GM18909 (cell line): ENCODE results near the gene CFAP210.
"Not testable (repeated sequence)": the region's sequence is repeated elsewhere in the genome, so short reads cannot be mapped to it uniquely, and the experiment has no call there.

Experiments
- ATAC-seq: cut with Tn5 transposase; IDR thresholded peaks from one replicate; pipeline ENCODE4 v1.9.1; 2021; ENCODE audit warnings: mild to moderate bottlenecking; ENCODE audit not compliant: unreplicated experiment, poor library complexity

CFAP210 gene

DNA sequence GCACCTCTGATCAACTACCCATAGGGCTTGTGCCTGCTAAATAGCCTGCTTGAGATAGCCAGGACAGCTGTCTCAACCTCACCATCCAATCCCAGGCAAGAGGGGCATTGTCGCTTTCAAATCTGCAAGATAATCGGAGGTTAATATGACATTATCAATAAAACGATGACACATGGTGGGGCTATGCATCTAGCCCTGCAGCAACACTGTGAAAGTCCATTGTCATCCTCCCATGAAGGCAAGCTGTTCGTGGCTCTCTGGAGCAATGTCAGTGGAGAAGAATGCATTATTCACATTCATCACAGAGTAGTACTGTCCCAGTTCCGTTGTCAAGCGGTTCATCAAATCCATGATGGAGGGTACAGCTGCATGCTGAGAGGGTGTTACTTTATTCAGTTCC lies 20.5 kb upstream of the CFAP210 start:
- ATAC-seq, result no peak

DNA sequence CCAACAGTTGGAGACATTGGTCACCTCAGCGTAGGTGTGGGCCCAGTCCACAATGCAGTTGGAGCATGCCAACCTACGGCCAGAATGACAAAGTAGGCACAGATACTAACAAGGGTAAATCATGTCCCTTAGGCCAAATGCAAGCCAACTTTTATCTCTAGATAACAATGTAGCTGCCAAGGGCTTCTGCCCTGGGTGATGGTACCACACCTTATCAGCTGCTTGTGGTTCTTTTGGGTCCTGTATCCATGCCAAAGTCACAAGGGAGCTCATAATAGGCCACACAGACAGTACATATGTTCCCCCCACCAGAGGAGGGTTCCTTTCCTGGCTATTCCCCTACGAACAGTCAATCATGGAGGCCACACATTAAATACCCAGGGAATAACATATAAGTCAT lies 19.1 kb upstream of the CFAP210 start:
- no peak for ATAC-seq

DNA sequence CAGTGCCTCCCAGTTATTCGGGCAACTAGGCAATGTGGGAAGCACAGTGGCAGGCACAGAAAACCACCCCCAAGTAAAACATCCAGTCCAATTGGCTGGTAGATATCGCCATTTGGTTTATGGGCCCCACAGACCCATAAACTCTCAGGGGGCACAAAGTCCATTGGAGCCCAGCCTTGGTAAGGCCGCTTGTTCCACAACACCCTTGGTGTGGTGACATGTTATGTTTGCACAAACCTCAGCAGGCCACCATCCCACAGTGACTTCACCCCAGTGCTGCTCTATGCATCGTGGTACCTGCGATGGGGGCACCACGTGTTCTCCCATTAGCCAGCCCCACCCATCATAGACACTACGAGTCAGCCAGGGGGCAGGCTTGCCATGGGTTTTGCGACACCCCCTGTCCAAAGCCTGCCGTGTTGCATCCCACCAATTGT lies 18.6 kb upstream of the CFAP210 start:
- no peak for ATAC-seq

DNA sequence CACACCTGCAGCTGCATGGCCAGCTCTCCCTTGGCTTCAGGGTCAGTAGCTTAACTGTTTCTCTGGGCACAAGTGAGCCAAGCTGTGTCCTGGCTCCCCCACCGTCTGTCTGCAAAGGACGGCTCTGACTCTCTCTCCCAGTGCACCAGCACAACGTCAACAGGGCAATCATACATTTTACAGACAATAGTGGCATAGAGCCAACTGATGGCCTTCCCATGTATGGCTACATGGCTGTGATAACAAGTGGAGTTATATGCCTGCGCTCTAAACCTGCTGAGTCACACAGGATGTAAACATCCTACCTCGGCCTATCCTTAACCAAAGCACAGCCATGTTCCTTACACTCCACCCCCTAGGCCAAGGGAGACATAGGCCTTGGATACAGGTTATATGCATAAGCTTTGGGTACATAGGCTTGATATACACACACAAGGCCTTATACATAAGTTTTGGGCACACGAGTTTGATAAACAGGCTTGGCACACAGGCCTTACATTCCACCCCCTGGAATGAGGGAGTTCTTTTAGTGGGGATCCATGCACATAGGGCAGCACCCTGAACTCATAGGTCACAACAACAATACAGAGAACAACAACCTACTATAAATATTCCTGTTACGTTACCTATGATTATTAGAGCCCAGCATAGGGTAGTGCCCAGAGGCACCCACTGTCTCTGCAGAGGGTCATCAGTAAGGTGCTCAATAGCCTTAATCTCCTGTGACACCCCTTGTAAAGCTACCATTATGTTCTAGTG lies 17.7 kb upstream of the CFAP210 start:
- no peak for ATAC-seq

DNA sequence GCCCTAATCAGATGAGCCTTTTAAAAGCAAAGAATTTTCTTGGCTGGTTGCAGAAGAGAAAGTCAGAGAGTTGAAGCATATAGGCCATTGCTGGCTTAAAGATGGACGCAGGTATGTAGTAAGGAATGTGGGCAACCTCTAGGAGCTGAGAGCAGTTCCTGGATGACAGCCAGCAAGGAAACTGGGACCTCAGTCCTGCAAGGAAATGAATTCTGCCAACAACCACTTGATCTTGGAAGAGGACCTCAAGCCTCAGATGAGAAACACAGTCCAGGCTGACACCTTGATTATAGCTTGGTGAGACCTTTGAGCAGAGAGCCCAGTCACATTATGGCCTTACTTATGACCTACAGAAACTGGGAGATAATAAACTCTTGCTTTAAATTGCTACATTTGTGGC lies 15.8 kb upstream of the CFAP210 start:
- ATAC-seq, result no peak

DNA sequence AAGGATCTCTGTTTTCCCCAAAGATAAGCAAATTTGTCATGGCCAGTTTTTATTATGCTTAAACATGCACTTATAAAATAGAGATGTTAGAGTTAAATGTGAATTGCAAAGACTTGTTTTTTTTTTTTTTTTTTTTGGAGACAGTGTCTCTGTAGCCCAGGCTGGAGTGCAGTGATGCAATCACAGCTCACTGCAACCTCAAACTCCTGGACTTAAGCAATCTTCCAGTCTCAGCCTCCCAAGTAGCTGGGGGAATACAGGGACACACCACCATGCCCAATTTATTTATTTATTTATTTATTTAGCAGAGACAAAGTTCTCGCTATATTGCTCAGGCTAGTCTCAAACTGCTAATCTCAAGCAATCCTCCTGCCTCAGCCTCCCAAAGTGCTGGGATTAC lies 15.1 kb upstream of the CFAP210 start:
- ATAC-seq, result no peak

DNA sequence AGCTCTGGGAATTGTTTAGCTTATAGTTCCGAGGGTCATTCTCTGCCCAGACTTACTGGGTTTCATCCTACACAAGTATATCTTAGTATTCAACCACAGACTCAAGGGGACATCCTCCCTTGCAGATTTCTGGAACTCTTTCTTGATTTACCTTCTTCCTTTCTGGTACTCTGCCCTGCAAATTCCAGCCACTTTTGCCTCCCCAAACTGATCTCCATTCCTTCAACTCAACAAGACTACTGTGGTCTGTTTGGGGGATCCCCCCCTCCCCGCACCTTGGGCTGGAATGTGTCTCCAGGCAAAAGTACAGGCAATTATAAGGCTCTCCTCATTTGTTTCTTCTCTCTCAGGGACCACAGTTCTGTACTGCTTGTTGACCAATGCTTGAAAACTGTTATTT lies 13.4 kb upstream of the CFAP210 start:
- ATAC-seq, result no peak

DNA sequence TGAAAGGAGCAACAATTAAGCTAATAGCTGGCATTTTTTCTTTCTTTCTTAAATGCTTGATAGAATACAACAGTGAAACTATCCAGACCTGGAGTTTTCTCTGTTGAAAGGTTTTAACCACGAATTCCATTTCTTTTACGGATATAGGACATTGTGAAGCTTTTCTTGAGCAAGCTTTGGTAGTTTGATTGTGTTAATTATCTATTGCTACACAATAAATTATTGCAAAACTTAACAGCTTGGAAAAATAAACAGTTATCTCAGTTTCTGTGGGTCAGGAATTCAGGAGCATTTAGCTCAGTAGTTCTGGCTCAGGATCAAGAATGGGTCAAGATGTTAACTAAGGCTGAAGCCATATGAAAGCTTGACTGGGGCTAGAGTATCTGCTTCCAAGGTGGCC lies 11.7 kb upstream of the CFAP210 start:
- ATAC-seq, result no peak

DNA sequence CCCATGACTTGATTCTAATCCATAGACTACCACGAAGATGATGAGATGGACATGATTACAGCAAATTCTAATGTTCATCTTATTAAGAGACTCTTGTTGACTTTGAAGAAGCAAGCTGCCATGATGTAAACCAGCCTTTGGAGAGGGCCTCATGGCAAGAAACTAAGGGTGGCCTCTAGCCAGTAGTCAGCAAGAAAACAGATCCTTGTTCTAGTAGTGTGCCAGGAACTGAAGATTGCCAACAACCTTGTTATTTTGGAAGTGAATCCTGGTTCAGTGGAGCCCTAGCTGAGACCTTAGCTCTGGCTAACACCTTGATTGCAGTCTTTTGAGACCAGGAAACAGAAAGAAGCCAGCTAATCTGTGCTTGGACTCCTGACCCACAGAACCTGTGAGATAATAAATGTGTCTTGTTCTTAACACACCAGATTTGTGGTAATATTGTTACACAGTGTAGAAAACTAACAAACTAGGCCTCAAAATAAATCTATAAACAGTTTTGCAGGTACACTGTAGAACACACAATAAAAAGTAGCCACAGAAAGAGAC lies 10.0 kb upstream of the CFAP210 start:
- no peak for ATAC-seq

DNA sequence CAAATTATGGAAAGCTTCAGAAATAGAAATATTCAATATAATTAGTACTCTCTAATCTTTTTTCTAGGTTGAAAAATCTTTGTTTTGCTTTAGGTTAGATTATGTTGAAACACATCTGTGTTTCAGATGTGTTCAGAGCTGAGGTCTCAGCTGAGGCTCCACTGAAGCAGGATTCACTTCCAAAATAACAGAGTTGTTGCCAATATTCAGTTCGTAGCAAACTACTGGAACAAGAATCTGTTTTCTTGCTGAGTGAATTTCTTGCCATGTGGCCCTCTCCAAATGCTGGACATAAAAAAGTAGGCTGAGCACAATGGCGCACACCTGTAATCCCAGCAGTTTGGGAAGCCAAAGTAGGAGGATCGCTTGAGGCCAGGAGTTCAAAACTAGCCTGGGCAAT lies 8.8 kb upstream of the CFAP210 start:
- no peak for ATAC-seq

DNA sequence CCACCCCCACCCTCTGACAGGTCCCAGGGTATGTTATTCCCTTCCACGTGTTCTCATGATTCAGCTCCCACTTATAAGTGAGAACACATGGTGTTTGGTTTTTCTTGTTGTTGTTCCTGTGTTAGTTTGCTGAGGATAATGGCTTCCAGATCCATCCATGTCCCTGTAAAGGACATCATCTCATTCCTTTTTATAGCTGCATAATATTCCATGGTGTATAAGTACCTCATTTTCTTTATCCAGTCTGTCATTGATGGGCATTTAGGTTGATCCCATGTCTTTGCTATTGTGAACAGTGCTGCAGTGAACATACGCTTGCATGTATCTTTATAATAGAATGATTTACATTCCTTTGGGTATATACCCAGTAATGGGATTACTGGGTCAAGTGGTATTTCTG lies 5.0 kb upstream of the CFAP210 start:
- not testable (repeated sequence) for ATAC-seq

DNA sequence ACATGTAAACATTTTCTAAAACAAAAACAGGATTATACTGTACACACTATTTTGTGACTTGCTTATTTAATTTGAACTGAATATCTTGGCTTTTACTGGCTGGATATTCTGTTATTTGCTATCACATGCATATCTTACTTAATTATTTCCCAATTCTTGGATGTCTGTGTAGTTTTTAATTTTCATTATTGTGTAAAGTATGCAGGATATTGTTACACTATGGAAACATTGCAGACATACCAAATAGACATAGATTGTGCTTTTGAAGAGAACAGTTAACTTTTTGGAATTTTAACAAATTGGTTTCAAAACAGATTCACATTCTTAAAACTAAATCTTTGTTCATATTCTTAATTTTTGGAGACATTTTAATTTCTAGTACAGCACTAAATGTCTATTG lies 2.2 kb upstream of the CFAP210 start:
- no peak for ATAC-seq

DNA sequence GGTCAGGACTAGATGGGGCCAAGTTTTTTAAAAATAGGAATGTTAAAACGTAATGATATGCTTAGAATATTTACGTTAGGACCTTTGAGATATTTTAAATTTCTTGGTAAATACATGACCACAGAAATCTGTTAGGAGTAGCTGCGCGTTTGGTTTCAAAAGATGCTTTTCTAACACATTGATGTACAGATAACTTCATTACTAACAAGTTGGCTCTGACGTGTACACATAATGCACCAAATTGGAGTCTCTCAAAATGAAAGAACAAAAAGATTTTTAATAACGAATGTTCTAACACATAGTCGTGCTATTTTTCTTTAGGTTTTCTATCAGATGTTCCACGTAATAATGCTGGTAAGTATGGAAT lies 672 bp upstream of the CFAP210 start:
- no peak for ATAC-seq

DNA sequence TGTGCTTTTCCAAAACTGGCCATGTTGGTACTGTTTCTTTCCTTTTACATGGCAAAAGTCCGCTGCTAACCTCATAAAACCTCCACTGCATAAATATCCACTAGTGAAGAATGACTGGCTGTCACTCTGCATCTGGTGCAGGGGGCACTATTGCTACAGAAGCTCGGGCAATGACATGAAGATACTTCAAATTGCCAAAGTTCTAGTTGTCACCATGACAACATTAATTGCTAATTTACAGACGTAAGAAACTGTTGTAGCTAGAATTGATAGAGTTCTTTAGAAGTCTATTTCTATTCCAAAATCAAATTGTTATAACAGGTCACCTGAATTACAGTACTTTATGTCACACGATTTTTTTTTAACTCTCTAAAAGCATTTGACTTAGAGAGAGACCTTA lies 845 bp downstream of the CFAP210 start:
- no peak for ATAC-seq

DNA sequence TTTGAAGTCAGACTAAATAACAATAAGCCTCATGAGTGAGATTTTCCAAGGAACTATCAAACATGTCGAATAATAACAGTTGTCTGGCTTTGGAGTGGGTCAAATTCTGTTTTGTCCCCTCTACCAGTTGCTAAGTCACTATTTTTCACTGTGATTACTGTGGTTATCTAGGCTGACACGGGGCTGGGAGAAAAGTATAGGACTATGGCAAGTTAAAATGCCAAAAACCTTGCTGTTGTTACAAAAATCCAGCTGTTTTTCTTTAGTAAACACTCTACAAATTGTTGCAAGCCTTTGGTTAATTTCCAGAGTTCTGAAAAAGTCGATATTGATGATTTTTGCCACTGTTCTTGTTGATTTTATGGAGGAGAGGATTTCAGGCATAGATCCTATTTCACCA lies 1.5 kb downstream of the CFAP210 start:
- no peak for ATAC-seq

DNA sequence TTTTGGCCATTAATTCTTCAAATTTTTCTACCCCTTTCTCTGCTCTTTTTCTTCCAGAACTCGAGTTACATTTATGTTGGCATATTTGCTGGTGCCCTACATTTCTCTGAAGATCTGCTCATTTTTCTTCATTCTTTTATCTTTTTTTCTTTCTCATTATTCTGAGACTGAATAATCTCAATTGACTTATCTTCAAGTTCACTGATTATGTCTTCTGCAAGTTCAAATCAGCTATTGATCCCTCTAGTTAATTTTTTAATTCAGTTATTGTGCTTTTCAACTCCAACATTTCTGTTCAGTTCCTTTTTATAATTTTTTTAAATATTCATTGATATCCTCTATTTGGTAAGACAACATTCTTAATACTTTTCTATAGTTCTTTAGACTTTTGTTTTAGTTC lies 3.2 kb downstream of the CFAP210 start:
- ATAC-seq, result no peak

DNA sequence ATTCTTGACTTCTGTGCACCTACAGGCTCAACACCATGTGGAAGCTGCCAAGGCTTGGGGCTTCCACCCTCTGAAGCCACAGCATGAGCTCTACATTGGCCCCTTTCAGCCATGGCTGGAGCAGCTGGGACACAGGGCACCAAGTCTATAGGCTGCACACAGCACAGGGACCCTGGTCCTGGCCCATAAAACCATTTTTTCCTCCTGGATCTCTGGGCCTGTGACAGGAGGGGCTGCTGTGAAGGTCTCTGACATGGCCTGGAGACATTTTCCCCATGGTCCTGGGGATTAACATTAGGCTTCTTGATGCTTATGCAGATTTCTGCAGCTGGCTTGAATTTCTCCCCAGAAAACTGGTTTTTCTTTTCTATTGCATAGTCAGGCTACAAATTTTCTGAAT lies 6.3 kb downstream of the CFAP210 start:
- not testable (repeated sequence) for ATAC-seq

DNA sequence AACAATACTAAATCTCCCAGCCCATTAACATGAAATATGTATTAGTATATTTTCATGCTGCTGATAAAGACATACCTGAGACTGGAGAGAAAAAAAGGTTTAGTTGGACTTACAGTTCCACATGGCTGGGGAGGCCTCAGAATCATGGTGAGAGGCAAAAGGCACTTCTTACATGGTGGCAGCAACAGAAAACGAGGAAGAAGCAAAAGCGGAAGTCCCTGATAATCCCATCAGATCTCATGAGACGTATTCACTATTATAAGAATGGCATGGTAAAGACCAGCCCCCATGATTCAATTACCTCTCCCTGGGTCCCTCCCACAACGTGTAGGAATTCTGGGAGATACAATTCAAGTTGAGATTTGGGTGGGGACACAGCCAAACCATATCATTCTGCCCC lies 7.4 kb downstream of the CFAP210 start:
- not testable (repeated sequence) for ATAC-seq

DNA sequence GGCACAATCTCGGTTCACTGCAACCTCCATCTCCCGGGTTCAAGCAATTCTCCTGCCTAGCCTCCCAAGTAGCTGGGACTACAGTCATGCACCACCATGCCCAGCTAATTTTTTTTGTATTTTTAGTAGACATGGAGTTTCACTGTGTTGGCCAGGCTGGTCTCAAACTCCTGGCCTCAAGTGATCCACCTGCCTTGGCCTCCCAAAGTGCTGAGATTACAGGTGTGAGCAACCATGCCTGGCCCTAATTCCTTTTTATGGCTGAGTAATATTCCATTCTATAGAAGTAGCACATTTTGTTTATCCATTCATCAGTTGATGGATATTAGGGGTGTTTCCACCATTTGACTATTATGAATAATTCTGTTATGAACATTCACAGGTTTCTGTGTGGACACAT lies 9.5 kb downstream of the CFAP210 start:
- not testable (repeated sequence) for ATAC-seq

DNA sequence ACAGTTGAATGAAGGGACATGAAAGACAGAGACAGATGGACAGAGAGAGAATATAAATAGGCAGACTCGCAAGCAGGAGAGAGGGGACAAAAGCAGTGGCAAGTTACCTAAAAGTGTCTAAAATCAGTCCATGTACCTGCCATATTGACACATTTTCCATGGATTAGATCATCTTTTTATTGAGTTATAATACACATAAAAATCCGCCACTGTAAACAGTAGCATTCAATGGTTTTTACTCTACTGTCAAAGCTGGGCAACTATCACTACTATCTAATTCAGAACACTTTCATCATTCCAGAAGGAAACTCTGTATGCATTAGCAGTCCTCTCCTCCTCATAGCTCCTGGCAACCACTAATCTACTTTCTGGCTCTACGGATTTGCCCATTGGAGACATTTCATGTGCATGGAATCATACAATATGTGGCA lies 10.1 kb downstream of the CFAP210 start:
- ATAC-seq, result no peak

DNA sequence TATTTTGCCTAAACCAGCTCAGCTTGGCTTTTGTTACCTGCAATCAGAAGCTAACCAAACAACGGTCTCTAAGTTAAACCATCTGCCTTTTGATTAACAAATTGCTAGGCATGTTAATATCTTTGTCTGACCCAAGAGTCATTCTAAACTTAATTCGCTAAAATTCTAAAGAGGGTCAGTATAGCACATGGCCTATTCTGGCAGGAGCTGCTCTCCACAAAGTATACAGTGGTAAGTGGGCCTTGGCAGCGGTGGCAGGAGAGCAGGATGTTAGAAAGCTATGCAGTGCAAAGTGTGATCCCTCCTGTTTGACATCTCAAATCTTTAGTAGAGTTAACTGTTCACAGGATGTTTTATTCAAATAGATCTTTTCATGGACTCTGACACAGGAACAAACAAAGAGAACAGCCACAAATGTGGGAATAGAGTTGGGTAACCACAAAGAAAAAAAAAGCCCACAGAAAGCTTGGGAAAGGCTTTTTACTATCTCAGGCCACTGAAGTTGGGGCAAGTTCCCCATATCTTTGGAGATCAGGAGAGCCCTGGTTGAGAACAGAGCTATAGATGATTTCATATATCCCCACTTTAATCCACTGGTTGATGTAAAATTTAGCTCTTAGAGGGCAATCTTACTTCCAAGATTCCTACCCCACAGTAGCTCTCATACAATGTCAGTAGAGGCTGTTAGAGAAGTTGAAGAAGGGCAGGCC lies 10.6 kb downstream of the CFAP210 start:
- ATAC-seq, result no peak

DNA sequence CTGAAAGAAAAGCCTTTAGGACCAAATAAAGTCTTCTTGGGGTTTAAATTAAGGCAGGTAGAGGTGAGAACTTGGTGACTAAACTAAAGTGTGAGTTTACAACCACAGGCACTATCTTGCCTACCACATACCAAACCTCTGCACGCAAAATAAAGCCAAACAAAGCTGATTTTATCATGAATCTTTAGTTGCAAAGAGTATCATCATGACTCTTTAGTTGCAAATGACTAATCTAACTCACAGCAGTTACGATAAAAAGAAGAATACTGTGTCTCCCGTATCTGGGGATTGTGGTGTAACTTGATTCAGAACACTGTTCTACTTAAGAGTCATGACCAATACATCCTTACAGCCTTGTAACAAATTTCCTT lies 11.2 kb downstream of the CFAP210 start:
- ATAC-seq, result no peak
